NCI-H524 (cell line): ENCODE results near the gene GIT2.
A peak's percentile ranks its signal among the peaks of the same experiment; 100 is the strongest.
"Not testable (repeated sequence)": the region's sequence is repeated elsewhere in the genome, so short reads cannot be mapped to it uniquely, and the experiment has no call there.

Experiments used
- DNase-seq, 2 experiments: peaks; one replicate each; lab custom pipeline; 2025; lab: John Stamatoyannopoulos, UW

Gene GIT2, protein sequence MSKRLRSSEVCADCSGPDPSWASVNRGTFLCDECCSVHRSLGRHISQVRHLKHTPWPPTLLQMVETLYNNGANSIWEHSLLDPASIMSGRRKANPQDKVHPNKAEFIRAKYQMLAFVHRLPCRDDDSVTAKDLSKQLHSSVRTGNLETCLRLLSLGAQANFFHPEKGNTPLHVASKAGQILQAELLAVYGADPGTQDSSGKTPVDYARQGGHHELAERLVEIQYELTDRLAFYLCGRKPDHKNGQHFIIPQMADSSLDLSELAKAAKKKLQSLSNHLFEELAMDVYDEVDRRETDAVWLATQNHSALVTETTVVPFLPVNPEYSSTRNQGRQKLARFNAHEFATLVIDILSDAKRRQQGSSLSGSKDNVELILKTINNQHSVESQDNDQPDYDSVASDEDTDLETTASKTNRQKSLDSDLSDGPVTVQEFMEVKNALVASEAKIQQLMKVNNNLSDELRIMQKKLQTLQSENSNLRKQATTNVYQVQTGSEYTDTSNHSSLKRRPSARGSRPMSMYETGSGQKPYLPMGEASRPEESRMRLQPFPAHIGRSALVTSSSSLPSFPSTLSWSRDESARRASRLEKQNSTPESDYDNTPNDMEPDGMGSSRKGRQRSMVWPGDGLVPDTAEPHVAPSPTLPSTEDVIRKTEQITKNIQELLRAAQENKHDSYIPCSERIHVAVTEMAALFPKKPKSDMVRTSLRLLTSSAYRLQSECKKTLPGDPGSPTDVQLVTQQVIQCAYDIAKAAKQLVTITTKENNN

DNA sequence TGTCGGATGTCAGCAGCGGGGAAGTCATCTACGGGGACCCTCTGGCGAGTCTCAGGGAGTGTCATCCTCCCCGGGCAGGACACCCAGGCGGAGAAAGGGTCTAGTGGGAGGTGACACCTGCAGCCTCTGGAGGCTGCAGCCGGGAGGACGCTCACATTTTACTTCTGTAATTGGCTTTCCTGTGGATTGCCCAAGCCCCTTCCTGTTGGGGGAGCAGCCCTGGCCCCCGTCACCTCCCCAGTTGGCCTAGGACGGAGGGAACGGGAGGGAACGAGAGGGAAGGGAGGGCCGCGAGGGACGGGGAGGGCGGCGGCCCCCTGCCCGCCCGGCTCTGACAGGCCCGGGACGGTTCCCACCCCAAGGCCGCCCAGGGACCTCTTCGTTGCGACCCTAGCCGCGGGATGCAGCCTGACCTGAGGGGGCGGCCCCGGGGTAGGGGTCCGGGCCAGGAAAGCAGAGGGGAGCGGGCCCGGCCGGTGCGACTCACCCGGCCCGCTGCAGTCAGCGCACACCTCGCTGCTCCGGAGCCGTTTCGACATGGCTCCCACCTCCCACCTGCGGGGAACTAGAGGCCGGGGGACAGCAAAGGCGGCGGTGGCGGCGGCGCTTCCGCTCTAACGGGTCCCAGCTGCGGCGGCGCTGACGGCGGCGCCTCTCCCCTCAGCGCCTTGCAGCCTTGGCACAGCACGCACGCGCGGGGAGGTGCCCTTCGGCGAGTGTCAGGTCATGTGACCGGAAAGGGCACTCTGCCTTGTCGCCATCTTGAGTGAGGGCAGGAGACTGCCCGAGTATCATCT lies at the start of gene GIT2:
Gene GIT2, minus strand, starts transcription at position 683 of the 797 bp plus-strand sequence. Its CDS starts 144 bp downstream, at position 539.
- peak; percentile 87 to 91 for DNase-seq

DNA sequence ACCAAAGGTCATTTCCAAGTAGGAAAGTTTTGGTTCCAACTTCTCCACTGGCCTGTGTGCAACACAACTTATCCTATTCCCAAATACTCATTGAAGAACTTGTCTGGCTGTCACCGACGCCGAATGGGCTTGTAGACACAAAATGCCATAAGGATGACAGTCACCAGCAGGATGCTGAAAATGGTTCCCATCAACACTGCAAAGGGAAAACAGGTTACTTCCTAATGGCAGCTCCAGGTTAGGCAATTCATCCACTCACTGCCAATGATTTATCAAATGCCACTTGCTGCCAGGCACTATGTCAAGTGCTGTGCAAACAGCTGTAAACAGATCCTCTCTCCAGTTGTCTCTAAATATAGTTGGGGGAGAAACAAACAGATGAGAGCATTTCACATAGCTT lies 46.1 kb upstream of the GIT2 start:
- DNase-seq = no peak

DNA sequence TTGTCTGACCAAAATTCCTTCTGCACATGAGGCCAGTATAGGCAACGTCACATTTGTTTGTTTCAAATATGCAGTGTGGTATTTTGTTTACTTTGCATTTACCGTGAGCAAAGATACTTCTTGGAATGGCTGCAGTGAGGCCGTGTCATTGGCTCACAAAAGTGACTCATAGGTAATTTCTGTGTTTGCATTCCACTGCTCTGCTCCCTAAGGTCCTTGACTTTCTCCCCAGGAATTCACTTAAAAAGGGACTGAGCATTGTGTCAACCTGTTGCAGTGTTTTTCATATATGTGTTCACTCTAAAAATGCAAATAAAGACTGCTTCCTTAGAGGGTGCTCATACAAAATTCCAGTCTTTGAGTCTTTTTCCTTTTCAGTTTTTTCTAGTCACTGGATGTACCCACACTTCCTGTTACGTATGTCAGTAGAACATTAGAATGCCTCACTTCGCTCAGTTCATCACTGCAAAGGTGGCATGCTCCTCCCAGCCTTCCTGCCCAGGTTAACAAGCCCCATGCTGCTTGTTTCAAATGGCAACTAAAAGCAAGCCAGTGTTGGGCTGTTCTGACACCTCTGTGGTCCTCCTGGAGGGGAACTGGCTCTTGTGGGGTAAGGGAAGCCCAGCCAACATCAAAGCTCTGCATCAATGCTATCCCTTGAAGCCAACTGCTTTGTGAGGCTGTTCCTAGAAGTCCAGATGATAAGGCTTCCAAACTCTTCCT lies 43.1 kb upstream of the GIT2 start:
- DNase-seq = no peak

DNA sequence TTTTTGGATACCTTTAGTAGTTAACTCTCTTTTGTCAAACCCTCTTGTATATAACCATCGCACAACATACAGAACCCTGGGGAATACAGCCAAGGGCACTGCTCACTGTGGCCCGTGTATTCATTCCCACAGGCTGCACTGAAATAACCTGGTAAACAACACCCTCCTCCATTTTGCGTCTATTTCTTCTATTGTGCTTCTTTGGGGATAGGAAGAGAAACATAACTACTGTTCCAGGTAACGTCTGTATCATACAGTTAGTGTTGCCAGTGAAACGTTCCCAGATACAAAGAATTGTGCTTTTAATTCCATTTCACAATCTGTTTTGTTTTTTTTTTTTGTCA lies 42.5 kb upstream of the GIT2 start:
- DNase-seq = no peak

DNA sequence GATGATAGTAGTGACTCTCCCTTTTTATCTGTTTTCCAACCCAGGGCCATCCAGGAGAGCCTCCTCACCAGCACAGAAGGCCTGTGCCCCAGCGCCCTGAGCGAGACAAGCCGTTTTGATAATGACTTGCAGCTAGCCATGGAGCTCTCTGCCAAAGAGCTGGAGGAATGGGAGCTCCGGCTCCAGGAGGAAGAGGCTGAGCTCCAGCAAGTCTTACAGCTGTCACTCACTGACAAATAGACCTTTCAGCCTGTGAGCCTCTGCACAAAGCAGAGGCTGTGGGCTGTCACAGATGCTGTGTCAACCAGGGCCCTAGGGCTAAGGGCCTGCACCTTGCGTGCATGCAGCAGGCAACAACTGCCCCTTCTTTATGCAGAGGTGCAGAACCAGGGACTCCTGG lies 41.1 kb upstream of the GIT2 start:
- no peak for DNase-seq

DNA sequence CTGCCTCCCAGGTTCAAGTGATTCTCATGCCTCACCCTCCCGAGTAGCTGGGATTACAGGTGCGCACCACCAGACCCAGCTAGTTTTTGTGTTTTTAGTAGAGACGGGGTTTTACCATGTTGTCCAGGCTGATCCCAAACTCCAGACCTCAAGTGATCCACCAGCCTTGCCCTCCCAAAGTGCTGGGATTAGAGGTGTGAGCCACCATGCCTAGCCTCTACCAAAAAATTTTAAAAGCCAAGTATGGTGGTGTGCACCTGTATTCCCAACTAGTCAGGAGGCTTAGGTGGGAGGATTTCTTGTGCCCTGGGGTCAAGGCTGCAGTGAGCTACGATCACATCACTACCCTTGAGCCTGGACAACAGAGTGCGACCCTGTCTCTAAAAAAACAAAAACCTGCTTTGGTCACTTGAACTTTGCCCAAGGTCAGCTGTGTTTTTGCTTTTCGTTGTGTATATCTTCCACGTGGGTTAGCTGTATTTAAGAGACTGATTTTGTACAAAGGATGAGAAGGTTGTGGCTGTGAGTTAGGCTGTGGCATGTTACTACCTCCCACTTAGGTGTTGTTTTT lies 39.5 kb upstream of the GIT2 start:
- no peak for DNase-seq

DNA sequence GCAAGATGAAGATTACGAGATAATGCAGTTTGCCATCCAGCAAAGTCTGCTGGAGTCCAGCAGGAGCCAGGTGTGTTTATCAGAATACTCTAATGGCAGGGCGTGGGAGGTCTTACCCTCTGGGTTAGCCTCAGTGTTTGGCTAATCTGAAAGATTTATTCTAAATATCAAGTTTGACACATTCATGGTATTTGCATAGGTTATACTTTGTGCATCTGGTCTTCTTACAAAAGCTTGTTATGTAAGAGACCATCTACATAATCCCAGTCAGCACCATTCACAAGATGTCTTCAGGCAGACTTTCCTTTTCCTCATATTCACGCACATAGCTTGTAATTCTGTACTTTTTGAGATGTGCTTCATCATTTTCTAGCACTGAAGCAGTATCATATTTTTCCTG lies 37.7 kb upstream of the GIT2 start:
- DNase-seq = no peak

DNA sequence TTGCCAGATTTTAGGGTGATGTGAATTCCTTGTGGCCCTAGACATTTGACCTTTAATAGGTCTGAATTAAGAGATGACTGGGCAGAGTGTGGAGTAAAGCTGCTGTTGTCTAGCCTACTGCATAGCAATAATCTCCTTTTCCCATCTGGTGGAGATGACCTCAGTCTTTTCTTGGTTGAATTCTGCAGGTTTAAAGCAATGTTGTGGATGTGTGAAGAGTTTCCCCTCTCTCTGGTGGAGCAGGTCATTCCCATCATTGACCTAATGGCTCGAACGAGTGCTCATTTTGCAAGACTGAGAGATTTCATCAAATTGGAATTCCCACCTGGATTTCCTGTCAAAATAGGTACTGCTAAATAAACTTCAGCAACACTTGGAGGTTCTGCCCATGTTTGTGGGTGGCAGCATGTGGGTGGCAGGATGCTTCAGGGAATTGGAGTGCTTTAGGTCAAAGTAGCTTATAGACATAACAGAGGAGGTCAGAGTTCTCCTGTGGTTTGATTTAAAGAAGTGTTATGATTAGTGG lies 33.2 kb upstream of the GIT2 start:
- DNase-seq = no peak

DNA sequence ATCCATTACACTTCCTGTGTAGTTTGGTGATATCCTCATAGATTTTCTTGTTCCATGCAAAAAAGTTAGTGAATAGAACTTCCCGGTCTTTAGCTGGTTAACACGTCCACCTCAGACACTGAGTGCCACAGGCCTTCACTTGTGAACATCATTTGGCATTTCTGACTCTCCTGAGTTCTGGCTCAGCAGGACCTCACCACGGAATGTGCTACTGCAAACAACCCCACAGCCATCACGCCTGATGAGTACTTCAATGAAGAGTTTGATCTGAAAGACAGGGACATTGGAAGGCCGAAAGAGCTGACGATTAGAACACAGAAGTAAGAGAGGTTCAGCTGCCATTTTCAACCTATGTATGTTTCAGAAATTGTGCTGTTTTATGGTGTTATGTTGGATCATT lies 32.2 kb upstream of the GIT2 start:
- DNase-seq = no peak

DNA sequence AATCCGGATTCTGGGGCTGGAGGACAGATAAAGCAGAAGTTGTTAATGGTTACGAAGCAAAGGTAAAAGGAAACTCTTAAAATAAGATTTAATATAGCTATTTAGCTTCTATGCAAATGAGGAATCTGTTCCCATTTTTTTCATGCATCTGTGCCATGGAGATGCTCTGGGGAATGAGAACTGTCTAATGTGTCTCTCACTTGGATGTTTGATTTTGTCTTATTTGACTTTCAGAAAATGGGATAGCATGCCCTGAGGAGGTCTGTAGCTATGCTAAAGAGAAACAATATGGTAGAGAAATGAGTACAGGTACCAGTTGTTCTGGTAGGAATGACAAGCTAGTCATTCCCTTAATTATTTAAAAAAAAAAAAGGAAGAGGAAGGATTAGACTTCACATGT lies 27.9 kb upstream of the GIT2 start:
- DNase-seq = peak in 1 of 2 experiments; percentile 64

DNA sequence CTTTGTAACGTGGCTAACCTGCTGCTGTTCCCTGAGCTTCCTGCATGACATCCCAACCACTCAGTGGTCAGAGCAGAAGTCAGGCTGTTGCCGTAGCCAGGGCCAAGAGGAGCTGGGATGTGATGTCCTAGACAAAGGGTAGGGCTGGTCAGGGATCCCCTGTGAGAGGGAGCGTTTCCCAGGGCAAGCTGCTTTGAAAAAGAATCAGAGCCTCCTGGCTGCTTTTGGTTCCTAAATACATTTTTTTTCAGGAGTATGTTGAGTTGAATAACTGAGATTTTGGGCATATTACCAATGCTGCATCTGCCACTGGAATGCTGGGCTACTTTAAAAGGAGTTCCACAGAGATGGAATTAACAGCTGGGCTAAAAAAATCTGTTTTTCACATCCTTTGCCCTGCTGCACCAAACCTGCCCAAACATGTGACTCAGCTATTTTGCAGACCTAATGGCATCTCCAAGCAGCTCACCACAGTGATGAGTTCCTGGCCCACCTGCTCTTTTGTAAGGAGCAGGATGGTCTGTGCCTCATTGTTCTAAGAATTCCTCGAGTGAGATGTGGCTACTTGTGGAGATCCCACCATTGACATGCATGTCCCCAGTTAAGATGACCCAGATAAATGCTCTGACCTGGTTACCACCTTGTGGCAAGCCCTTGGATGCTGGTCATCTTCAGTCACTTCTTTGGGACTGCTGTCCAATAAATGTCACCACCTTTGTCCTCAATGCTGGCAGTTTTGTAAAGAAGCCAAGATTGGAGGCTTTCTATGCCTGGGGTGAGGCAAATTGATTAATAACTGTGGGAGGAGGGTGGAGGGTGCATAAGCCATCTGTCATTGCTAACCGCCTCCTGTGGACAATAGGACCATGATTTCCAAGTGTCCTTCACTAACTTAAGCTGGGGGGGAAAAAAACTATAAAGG lies 27.2 kb upstream of the GIT2 start:
- peak; percentile 85 to 89 for DNase-seq

DNA sequence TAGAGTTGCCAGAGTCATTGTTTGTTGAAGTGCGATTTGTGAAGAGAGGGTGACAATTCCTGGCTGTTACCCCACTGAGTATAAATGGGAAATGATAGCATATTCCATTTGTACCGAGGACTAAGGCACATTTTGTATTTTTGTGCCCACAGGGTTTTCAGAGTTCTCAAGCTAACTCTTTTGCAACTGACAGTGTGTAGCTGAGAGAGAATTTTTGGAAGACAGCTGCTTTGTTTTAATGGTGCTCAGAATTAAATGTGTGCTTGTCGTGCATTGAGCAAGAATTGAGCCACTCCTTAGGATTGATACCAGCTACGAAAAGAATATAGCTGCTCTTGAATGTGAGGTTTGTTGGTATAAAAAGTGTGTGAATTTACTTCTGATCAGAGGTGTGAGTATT lies 24.8 kb upstream of the GIT2 start:
- no peak for DNase-seq

DNA sequence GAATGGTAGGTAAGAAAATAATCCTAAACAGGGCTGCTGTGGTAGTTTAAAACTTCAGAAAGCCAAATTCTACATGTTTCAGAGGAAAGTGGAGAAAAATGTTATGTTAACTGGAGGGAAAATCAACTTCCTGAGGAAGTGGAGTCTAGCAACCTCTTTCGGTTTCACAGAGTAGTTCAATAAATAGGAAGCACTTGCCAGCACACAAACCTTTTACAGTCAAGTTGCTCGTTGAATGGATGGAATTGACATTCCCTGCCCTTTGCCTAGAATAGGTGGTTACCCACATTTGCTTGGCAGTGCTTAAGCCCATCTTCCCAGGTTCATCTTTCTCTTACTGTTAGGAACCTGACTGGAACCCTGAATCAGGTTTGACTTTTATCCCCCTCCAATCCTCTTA lies 19.0 kb upstream of the GIT2 start:
- no peak for DNase-seq

DNA sequence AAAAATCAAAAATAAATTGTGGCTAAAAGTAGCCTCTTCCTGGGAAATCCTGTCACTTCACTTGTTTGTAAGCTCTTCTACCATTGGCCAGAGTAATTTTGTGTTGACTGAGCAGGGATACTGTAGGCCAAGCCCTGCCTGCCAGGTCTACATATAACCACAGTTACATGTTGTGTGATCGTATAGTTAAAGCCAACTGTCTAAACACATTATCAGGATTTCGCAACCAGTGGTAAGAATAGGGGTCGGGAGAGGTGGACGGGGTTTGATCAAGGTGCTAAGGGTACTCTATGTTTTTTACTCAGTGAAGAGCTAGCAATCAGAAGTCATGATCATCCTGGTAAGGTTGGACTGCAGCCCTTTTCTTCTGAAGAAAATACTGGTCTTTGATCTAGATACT lies 16.5 kb upstream of the GIT2 start:
- no peak for DNase-seq

DNA sequence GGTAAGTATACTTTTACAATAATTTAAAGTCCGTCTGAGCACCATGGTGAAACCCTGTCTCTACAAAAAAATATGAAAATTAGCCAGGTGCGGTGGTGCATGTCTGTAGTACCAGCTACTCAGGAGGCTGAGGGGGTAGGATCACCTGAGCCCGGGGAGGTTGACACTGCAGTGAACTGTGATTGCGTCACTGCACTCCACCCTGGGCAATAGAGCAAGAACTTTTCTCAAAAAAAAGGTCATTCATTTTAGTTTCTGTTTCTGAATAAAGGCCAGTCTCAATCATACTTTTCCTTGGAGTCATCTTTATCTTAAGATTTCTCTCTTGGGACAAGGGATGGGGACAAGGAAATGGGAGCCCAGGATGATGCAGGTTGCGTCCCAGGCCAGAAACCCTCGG lies 16.0 kb upstream of the GIT2 start:
- no peak for DNase-seq

DNA sequence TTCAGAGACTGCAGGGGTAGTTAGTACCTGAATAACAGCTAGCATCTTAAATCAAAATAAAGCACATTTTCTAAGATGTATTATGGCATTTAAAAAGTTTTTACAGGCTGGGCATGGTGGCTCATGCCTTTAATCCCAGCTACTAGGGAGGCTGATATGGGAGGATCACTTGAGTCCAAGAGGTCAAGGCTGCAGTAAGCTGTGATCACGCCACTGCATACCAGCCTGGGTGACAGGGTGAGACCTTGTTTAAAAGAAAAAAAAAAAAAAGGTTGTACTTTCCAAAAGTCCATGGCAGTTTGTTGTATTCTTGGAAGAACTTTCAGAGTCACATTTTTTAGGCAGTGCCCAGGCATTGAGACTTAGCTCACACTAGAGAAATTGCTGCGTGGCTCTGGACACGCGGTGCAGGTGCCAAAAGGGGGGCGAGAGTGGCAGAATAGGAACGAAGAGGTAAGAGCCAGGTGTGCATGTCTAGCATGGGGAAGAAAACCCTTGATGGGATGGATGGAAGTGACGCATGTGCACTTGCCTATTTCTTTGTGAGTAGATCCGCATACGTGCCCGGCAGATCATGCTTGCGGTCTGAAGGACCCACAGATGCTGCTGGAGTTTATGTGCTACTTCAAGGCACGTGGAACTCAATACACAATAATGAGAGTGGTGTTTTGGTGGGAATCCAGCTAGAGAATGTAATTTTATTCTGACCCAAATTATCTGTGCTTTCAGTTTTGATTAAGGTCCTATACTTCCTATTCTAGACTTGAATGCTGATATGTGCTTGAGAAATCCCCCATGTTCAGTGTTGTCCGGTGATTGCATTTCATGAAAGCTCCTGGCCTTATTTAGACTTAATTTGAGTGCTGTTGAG lies 14.9 kb upstream of the GIT2 start:
- no peak for DNase-seq

DNA sequence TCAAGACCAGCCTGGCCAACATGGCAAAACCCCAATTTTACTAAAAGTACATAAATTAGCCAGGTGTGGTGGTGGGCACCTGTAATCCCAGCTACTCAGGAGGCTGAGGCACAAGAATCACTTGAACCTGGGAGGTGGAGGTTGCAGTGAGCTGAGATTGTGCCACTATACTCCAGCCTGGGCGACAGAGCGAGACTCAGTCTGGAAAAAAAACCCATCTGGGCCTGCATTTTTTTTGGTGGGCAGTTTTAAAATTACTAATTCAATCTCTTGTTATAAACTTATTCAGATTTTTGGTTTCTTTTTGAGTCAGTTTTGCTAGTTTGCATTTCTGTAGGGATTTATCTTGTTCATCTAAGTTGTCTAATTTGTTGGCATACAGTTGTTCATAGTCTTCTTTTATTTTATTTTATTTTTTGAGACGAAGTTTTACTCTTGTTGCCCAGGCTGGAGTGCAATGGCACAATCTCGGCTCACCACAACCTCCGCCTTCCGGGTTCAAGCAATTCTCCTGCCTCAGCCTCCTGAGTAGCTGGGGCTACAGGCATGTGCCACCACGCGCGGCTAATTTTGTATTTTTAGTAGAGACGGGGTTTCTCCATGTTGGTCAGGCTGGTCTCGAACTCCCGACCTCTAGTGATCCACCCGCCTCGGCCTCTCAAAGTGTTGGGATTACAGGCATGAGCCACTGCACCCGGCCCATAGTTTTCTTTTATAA lies 12.7 kb upstream of the GIT2 start:
- not testable (repeated sequence) for DNase-seq

DNA sequence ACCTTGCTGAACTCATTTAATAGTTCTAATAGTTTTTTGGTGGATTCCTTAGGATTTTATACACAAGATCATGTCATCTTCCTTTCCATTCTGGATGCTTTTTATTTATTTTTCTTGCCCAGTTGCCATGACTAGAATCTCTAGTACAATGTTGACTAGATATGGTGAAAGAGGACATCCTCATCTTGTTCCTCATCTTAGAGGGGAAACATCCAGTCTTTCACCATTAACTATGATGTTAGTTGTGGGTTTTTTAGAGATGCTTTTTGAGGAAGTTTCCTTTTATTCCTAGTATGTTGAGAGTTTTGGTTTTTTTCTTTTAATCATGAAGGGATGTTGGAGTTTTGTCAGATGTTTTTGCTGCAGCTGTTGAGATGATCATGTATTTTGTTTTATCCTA lies 11.7 kb upstream of the GIT2 start:
- DNase-seq = no peak

DNA sequence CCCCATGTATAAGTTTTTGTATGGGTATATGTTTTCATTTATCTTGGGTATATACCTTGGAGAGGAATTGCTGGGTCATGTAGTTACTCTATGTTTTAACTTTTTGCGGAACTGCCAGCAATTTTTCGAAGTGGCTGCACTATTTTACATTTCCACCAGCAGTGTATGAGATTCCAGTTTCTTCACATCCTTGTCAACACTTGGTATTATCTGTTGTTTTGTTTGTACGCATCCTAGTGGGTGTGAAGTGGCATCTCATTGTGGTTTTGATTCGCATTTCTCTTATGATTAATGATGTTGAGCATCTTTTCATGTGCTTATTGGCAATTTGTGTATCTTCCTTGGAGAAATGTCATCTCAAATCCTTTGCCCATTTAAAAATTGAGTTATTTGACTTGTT lies 9.9 kb upstream of the GIT2 start:
- DNase-seq = no peak
